Measurements from ENCODE around the gene NAT9. TPM values are rescaled to one million over a fixed set of nuclear protein-coding genes. Genes with fewer than 3 reads are reported as not detected.
A peak's percentile ranks its signal among the peaks of the same experiment; 100 is the strongest.

Gene NAT9, protein sequence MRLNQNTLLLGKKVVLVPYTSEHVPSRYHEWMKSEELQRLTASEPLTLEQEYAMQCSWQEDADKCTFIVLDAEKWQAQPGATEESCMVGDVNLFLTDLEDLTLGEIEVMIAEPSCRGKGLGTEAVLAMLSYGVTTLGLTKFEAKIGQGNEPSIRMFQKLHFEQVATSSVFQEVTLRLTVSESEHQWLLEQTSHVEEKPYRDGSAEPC
- total RNA-seq (2012; rRNA removed) (25.8 and 48.9 TPM in 2 replicates), polyA plus RNA-seq (2012; rRNA removed) (60.7 and 62.0 TPM in 2 replicates), Bru-seq, nascent RNA (percentile 77 among the genes with signal in this experiment), BruChase-seq, experiment 1, labeled RNA remaining after a 6-hour chase (percentile 82 among the genes with signal in this experiment), BruChase-seq, experiment 2, labeled RNA remaining after a 2-hour chase (percentile 81 among the genes with signal in this experiment)
- polyA plus RNA-seq (2012; cell fraction: cytosol; rRNA removed), result 37.4 and 41.6 TPM in 2 replicates
- polyA plus RNA-seq (2012; cell fraction: nucleus; rRNA removed; ENCODE audit: low replicate concordance), result 399 and 532 TPM in 2 replicates
- long read RNA-seq, transcript NAT9-225 (6 exons, 1,993 nt), result minor isoform, 9 of 127 reads
- long read RNA-seq, transcript NAT9-201 (7 exons, 1,875 nt), result minor isoform, 22 of 127 reads
- long read RNA-seq, transcript NAT9-210 (7 exons, 1,860 nt), result major isoform, 24 of 127 reads
- long read RNA-seq, partial matches to known transcripts, result 9 of 127 reads
- long read RNA-seq, other reads (novel, unspliced or antisense), result 55 of 127 reads

DNA sequence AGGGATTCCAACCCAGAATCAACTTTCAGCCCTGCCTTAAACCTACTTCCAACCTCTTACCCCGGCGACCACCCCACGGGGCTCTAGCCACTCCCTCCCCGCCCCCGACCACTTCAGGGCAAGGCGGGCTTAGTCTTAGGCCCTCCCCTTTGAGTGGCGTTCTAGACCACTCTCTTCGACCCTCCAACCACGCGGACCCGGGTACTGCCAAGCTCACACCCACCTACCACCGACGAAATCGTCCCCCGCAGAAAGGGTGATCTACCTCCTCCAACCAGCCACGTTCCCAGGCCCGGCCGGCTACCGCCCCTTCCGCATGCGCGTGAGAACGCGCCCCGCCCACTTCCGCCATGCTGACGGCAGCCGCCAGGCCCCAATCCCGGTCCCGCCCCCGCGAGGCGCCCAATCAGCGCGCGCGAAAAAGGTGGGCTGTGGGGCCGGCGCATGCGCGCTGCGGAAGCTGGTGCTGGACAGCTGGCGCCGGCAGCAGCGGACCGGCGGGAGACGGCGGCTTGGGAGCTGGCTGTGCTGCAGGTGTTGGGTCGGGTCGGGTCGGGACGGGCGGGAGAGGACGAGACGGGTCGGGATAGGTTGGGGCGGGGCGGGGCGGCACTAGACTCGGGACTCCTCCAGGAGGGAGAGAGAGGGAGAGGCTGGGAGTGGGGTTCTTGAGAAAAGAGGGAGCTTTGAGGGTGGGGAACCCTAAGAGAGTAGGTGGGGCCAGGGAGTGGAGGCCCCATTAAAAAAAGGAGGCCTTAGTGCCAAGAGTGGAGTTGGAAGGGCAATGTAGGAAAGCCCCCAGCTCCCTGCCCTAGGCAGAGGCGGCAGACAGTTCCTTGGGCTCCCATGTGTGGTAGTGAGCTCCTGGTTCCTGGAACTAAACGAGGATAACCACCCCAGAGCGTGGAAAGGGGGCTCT, at the start of gene NAT9:
Gene NAT9 (minus strand): TSS at position 302 of the 919 bp plus-strand sequence. CDS start 647 bp downstream, outside the sequence.
- 0 out of 2 replicates have a peak, but pooled peaks have one; percentile 26 for TF ChIP-seq BHLHE40 (IDR thresholded peaks at IDR 0.05; ENCODE audit: low read depth, low read length)
- TF ChIP-seq, protein P1, sequence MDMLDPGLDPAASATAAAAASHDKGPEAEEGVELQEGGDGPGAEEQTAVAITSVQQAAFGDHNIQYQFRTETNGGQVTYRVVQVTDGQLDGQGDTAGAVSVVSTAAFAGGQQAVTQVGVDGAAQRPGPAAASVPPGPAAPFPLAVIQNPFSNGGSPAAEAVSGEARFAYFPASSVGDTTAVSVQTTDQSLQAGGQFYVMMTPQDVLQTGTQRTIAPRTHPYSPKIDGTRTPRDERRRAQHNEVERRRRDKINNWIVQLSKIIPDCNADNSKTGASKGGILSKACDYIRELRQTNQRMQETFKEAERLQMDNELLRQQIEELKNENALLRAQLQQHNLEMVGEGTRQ (IDR thresholded peaks at IDR 0.05; ENCODE audit: low read depth, low read length), result 0 out of 2 replicates have a peak, but pooled peaks have one; percentile 10
- TF ChIP-seq RCOR1 (IDR thresholded peaks at IDR 0.05; ENCODE audit: insufficient replicate concordance, low read length), result no peak
- no peak for TF ChIP-seq MAFK (IDR thresholded peaks at IDR 0.05; ENCODE audit: low read depth, low read length)
- TF ChIP-seq POLR2A (IDR thresholded peaks at IDR 0.05; ENCODE audit: low read depth, low read length), result peak; percentile 65; the same call in 1 of the 2 replicates
- TF ChIP-seq SMC3 (IDR thresholded peaks at IDR 0.05; ENCODE audit: low read depth, low read length), result no peak
- peak; percentile 59; the same call in 1 of the 2 replicates for TF ChIP-seq MAZ (IDR thresholded peaks at IDR 0.05; ENCODE audit: borderline replicate concordance, low read depth, low read length)
- no peak for TF ChIP-seq NFE2L2 (IDR thresholded peaks at IDR 0.05; ENCODE audit: low read depth, low read length)
- TF ChIP-seq CHD1 (IDR thresholded peaks at IDR 0.05; ENCODE audit: low read depth, low read length), result no peak
- TF ChIP-seq MXI1 (IDR thresholded peaks at IDR 0.05; ENCODE audit: borderline replicate concordance, low read depth, low read length), result peak; percentile 96
- TF ChIP-seq RFX5 (IDR thresholded peaks at IDR 0.05; ENCODE audit: low read depth, low read length), result no peak
- H3K36me3 ChIP-seq (ENCODE audit: control insufficient read depth, insufficient read depth, low read length), result peaks cover 34% of the 10 kb centered on the region
- peak within 1 kb of the TSS; percentile 6; the same call in 1 of the 2 replicates for H3K18ac ChIP-seq (ENCODE audit: low read depth, low read length)
- peak within 1 kb of the TSS; percentile 100 for H3K4me2 ChIP-seq (ENCODE audit: low read depth, low read length)
- no peaks in the 10 kb centered on the region for H3K9me3 ChIP-seq (ENCODE audit: control insufficient read depth, insufficient read depth, low read length)
- CTCF ChIA-PET, result interaction anchor here (0.5 to 1.4 kb wide), 5 partner anchors 15 to 119 kb away, joined by 3 read pairs; no protein-coding TSS in a partner anchor
- POLR2A ChIA-PET (ENCODE audit: unreplicated experiment), result no interaction called here
- peak within 1 kb of the TSS; percentile 87 for H4K91ac ChIP-seq (ENCODE audit: insufficient read depth, low read depth, low read length)
- H3K9me1 ChIP-seq (ENCODE audit: insufficient read depth, low read length), result no peaks in the 10 kb centered on the region
- peak within 1 kb of the TSS; percentile 73 for H3K4me3 ChIP-seq (ENCODE audit: insufficient read depth, low read depth, low read length)
- H2BK20ac ChIP-seq (ENCODE audit: low read depth, low read length), result no peak within 1 kb of the TSS
- H3K56ac ChIP-seq (ENCODE audit: extremely low read depth, insufficient read depth, low read length), result peak within 1 kb of the TSS; percentile 72
- DNase-seq (peak; percentile 92), ATAC-seq (ENCODE audit: low read depth) (peak; percentile 95)
- peak within 1 kb of the TSS; percentile 92 for H2AK5ac ChIP-seq (ENCODE audit: low read depth, low read length)
- H4K8ac ChIP-seq (ENCODE audit: low read depth in 2 of 2, low read length in 2 of 2), result peak within 1 kb of the TSS; percentile 70 to 98
- peaks cover 34 to 68% of the 10 kb centered on the region in 2 experiments for H3K79me1 ChIP-seq (ENCODE audit: low read depth in 1 of 2, low read length in 2 of 2)
- no peak within 1 kb of the TSS; the same call in 2 of the 3 replicates for H2BK15ac ChIP-seq (ENCODE audit: low read depth, low read length)
- peak within 1 kb of the TSS; percentile 94 for H2AK9ac ChIP-seq (replicated peaks; ENCODE audit: low read depth, low read length, poor library complexity)
- in situ Hi-C loops (cut with MboI; ENCODE audit: low sequenced_read_pairs) (no loop called here), intact Hi-C loops (cut with micrococcal nuclease) (loop anchor here (1.0 kb wide), 1 partner anchor 32 kb away; no protein-coding TSS in a partner anchor), dilution Hi-C loops (cut with HindIII; ENCODE audit: low sequenced_read_pairs, unreplicated experiment) (no loop called here)
- peak within 1 kb of the TSS; percentile 99 for H3K14ac ChIP-seq (replicated peaks; ENCODE audit: low read depth, low read length)
- H3K27ac ChIP-seq (ENCODE audit: insufficient read depth, low read length), result peak within 1 kb of the TSS; percentile 85
- H3K27me3 ChIP-seq (ENCODE audit: control insufficient read depth, insufficient read depth, low read length), result no peaks in the 10 kb centered on the region
- peaks cover 16% of the 10 kb centered on the region for H4K20me1 ChIP-seq (ENCODE audit: insufficient read depth, low read length)
- peak within 1 kb of the TSS; percentile 97 for H3K4ac ChIP-seq (ENCODE audit: low read depth, low read length)
- WGBS, 2 experiments (ENCODE audit: extremely low coverage in 2 of 2, insufficient read length in 1 of 2), result 0% methylated on average over 27 of the region's 64 CpGs; no CpG with 5 or more reads in 1 of the 2 experiments
- H2AFZ ChIP-seq (replicated peaks; ENCODE audit: low read length, poor library complexity), result peak within 1 kb of the TSS; percentile 96
- peak within 1 kb of the TSS; percentile 44; the same call in 1 of the 2 replicates for H2BK120ac ChIP-seq (ENCODE audit: low read depth, low read length)
- peak within 1 kb of the TSS; percentile 91 for H3K23ac ChIP-seq (ENCODE audit: low read depth, low read length)
- peaks cover 10% of the 10 kb centered on the region for H3K4me1 ChIP-seq (ENCODE audit: control insufficient read depth, insufficient read depth, low read length)
- peak within 1 kb of the TSS; percentile 86 for H3K9ac ChIP-seq (ENCODE audit: low read depth, low read length)
- peak within 1 kb of the TSS; percentile 81 for H2BK5ac ChIP-seq (ENCODE audit: low read depth, low read length, poor library complexity, severe bottlenecking)
- H4K5ac ChIP-seq (ENCODE audit: low read depth, low read length), result peak within 1 kb of the TSS; percentile 62
- no TSS peak for BruUV-seq (replicated peaks)

Measured in IMR-90 (cell line).